Lower leg skin (tissue), 3 donors: Measurements from ENCODE around the gene CTSH.

Experiments used
- POLR2A ChIP-seq, 2 donors: fragments of 450-650 bp; IDR thresholded peaks; one replicate each; pipeline ENCODE4 v1.6.1; 2016 to 2017; ENCODE audit warnings: antibody characterized with exemption in 2 of 2, mild to moderate bottlenecking in 1 of 2, moderate library complexity in 1 of 2
- TF ChIP-seq, protein P1 (sequence below), 3 donors: fragments of 450-650 bp; IDR thresholded peaks; one replicate each; pipeline ENCODE4 v1.5.1; 2016; ENCODE audit warnings: antibody characterized with exemption in 3 of 3, mild to moderate bottlenecking in 3 of 3, moderate library complexity in 2 of 3

DNA sequence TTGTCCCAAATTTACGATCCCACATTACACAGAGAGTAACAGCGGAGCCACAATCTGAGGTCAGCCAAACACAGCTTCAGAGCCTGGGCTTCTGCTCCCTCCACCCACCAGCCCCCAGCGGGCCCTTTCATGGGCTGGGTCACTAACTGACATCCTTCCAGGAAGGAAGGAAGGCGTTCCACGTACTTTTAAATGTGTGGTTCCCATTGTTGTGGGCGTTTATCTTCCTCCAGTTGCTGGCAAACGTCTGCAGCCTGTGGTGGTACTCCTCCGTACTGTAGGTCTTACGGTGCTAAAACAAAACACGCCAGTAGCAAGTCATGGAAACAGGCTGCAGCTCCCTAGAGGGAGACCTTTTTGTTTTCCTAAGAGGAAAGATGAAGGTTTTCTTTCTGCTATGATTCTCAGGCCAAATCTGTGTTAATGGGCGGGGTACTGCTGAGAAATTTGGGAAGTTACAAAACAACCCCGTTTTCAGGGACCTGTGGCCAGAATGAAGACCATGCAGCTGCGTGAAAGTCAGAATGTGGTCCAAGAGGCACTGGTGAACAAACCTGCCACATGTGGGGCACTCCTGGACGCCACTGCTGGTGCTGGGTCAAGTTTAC lies 7.6 kb downstream of the CTSH start:
- TF ChIP-seq, protein P1, sequence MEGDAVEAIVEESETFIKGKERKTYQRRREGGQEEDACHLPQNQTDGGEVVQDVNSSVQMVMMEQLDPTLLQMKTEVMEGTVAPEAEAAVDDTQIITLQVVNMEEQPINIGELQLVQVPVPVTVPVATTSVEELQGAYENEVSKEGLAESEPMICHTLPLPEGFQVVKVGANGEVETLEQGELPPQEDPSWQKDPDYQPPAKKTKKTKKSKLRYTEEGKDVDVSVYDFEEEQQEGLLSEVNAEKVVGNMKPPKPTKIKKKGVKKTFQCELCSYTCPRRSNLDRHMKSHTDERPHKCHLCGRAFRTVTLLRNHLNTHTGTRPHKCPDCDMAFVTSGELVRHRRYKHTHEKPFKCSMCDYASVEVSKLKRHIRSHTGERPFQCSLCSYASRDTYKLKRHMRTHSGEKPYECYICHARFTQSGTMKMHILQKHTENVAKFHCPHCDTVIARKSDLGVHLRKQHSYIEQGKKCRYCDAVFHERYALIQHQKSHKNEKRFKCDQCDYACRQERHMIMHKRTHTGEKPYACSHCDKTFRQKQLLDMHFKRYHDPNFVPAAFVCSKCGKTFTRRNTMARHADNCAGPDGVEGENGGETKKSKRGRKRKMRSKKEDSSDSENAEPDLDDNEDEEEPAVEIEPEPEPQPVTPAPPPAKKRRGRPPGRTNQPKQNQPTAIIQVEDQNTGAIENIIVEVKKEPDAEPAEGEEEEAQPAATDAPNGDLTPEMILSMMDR (IDR thresholded peaks at IDR 0.05), result no peak
- no peak for TF ChIP-seq POLR2A (IDR thresholded peaks at IDR 0.05)
